CD4-positive, alpha-beta T cell (primary cell): ENCODE data around the gene HYDIN. TPM values are rescaled to one million over a fixed set of nuclear protein-coding genes. Genes with fewer than 3 reads are reported as not detected.

Experiments
- ATAC-seq: fragments of 200-7000 bp; cut with Tn5 transposase; one replicate; pipeline ENCODE4 v1.10.0; 2022; ENCODE audit warnings: mild to moderate bottlenecking; ENCODE audit not compliant: poor library complexity
- CTCF ChIA-PET: fragments of 350-600 bp; sonication (Branson Sonifier 250); formaldehyde crosslinking; loops from one replicate; lab custom pipeline; 2021; ENCODE audit warnings: antibody characterized with exemption, inconsistent platforms; lab: Charles Lee
- POLR2A ChIA-PET: fragments of 350-600 bp; sonication (Branson Sonifier 250); formaldehyde crosslinking; loops from one replicate; lab custom pipeline; 2021; ENCODE audit warnings: antibody characterized with exemption, inconsistent platforms; lab: Charles Lee
- DNase-seq, 14 experiments: peaks; one replicate each; pipeline ENCODE4 v3.0.0-alpha.2; 2013 to 2020; ENCODE audit warnings: mixed read lengths in 2 of 14
- H3K27ac ChIP-seq, 2 donors: one replicate each; pipeline versions ENCODE4 v1.5.1 to v1.7.0; 2013; ENCODE audit warnings: low read length in 2 of 2, low read depth in 1 of 2, mild to moderate bottlenecking in 1 of 2
- H3K27me3 ChIP-seq, 2 experiments: 1 replicate in 1 of 2; 2 replicates in 1 of 2; pipeline versions ENCODE4 v1.6.1 to v1.7.0; 2013; ENCODE audit warnings: low read length in 2 of 2, control low read depth in 1 of 2, mild to moderate bottlenecking in 1 of 2, moderate library complexity in 1 of 2; ENCODE audit not compliant: insufficient read depth in 2 of 2, control insufficient read depth in 1 of 2
- H3K36me3 ChIP-seq: one replicate; pipeline ENCODE4 v1.6.1; 2013; ENCODE audit warnings: low read length, control low read depth; ENCODE audit not compliant: insufficient read depth
- H3K4me1 ChIP-seq: one replicate; pipeline ENCODE4 v1.6.1; 2013; ENCODE audit warnings: low read length, control low read depth; ENCODE audit not compliant: insufficient read depth
- H3K4me3 ChIP-seq: one replicate; pipeline ENCODE4 v1.5.1; 2013; ENCODE audit warnings: mild to moderate bottlenecking, low read length, moderate library complexity
- H3K9me3 ChIP-seq, 2 experiments: 1 replicate in 1 of 2; 2 replicates in 1 of 2; pipeline versions ENCODE4 v1.6.1 to v1.7.0; 2013; ENCODE audit warnings: low read length in 2 of 2, mild to moderate bottlenecking in 2 of 2, control low read depth in 1 of 2, moderate library complexity in 1 of 2; ENCODE audit not compliant: control insufficient read depth in 1 of 2, insufficient read depth in 1 of 2
- H3K27ac Mint-ChIP-seq: one replicate; pipeline ENCODE4 v1.8.0; 2020; ENCODE audit warnings: mixed read lengths
- H3K27me3 Mint-ChIP-seq: one replicate; pipeline ENCODE4 v1.8.0; 2021; ENCODE audit warnings: mixed read lengths
- H3K36me3 Mint-ChIP-seq: one replicate; pipeline ENCODE4 v1.8.0; 2021; ENCODE audit warnings: low read depth, mixed read lengths
- H3K4me1 Mint-ChIP-seq: one replicate; pipeline ENCODE4 v1.8.0; 2021; ENCODE audit warnings: low read depth, mixed read lengths
- H3K4me3 Mint-ChIP-seq: one replicate; pipeline ENCODE4 v1.8.0; 2020; ENCODE audit warnings: mild to moderate bottlenecking, mixed read lengths
- H3K9me3 Mint-ChIP-seq: one replicate; pipeline ENCODE4 v1.8.0; 2020; ENCODE audit warnings: mixed read lengths
- intact Hi-C, 2 experiments: fragments of 100-400 bp; cut with DNase I in 1 of 2; cut with micrococcal nuclease in 1 of 2; formaldehyde crosslinking; loops; one replicate each; pipeline versions ENCODE4 v1.15.1 to v1.9.0; 2023 to 2025; cut with DNase I, micrococcal nuclease
- total RNA-seq, 174 experiments: library from RNA in 2 of 174; stranded (reverse) in 2 of 174; gene quantifications; one replicate each; pipeline ENCODE4 v1.2.3 and lab custom pipeline; 2021 to 2026
- TF ChIP-seq, protein P1 (sequence below): fragments of 200-600 bp; IDR thresholded peaks from one replicate; pipeline ENCODE4 v1.8.0; 2022; ENCODE audit warnings: antibody characterized with exemption, mild to moderate bottlenecking

Gene HYDIN
- total RNA-seq, 2 experiments from 2014 or later = not detected

DNA sequence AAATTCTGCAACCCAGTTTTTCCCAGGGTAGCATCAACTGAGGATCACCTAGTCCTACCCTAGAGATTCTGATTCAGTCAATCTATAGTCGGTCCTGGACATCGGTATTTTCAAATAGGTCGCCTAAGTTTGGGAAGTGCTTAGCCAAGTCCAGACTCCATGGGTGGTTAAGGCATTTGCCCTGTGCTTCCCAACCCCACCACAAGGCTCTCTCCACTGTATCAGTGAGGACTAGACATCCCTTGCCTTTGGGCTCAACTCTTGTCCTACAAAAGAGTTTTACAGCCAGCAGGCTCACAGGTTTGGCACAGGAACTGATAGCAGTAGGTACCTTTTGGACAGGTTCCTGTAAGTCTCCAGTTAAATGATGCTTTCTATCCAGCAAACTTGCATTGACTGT lies 13.8 kb downstream of the HYDIN start:
- intact Hi-C loops = no loop called here
- DNase-seq = no peak
- peaks cover 1% of the 10 kb centered on the region for H3K9me3 Mint-ChIP-seq
- ChIA-PET CTCF (no interaction called here), POLR2A (no interaction called here)
- Histone ChIP-seq H3K36me3 (no peaks in the 10 kb centered on the region), H3K27me3 (peaks cover 0 to 11% of the 10 kb centered on the region in 2 experiments), H3K4me3 (no peak overlapping the region), H3K27ac (no peak overlapping the region), H3K9me3 (peaks cover 0 to 9% of the 10 kb centered on the region in 2 experiments), H3K4me1 (no peaks in the 10 kb centered on the region)
- peaks cover 38% of the 10 kb centered on the region for H3K27me3 Mint-ChIP-seq
- TF ChIP-seq, protein P1, sequence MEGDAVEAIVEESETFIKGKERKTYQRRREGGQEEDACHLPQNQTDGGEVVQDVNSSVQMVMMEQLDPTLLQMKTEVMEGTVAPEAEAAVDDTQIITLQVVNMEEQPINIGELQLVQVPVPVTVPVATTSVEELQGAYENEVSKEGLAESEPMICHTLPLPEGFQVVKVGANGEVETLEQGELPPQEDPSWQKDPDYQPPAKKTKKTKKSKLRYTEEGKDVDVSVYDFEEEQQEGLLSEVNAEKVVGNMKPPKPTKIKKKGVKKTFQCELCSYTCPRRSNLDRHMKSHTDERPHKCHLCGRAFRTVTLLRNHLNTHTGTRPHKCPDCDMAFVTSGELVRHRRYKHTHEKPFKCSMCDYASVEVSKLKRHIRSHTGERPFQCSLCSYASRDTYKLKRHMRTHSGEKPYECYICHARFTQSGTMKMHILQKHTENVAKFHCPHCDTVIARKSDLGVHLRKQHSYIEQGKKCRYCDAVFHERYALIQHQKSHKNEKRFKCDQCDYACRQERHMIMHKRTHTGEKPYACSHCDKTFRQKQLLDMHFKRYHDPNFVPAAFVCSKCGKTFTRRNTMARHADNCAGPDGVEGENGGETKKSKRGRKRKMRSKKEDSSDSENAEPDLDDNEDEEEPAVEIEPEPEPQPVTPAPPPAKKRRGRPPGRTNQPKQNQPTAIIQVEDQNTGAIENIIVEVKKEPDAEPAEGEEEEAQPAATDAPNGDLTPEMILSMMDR = no peak
- no peak overlapping the region for H3K4me3 Mint-ChIP-seq
- no peak overlapping the region for H3K27ac Mint-ChIP-seq
- ATAC-seq = no peak
- H3K36me3 Mint-ChIP-seq = no peaks in the 10 kb centered on the region
- H3K4me1 Mint-ChIP-seq = no peaks in the 10 kb centered on the region

DNA sequence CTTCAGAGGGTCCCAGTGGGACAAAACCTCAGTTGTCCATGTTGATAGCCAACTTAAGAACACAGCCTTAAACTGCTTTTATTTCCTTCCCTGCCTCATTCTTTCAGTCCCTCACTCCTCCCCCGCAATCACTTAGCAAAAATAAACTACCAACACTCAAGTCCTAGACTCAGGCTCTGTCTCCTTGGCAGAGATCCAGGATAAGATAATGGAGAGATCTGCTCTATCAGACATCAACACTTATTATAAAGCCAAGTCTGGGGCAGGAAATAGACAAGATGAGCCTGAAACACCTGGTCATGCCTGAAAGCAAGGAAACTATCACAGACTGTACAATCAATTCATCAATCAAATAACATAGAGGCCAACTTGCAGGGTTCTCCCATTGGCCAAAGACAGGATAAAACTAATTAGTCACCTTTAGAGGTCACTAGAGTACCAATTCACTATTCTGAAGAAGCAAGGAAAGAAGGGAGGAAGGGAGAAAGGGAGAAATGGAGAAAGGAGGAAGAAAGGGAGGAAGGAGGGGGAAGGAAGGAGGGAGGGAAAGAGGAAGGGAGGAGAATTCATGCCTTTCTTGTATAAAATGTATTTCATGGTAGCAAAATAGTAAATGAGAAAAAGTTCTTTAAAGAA lies 15.7 kb downstream of the HYDIN start:
- H3K27ac ChIP-seq = no peak overlapping the region
- no peaks in the 10 kb centered on the region for H3K4me1 ChIP-seq
- TF ChIP-seq, protein P1 = no peak
- Mint-ChIP-seq H3K4me3 (no peak overlapping the region), H3K27ac (no peak overlapping the region), H3K36me3 (no peaks in the 10 kb centered on the region), H3K4me1 (no peaks in the 10 kb centered on the region), H3K9me3 (peaks cover 5% of the 10 kb centered on the region), H3K27me3 (peaks cover 45% of the 10 kb centered on the region)
- DNase-seq (peak in 2 of 14 experiments; percentile 1 to 6), ATAC-seq (no peak)
- no peak overlapping the region for H3K4me3 ChIP-seq
- intact Hi-C loops = loop anchor here in 1 of 2 experiments (2.0 kb wide), 1 partner anchor 96 kb away; no protein-coding TSS in a partner anchor
- H3K36me3 ChIP-seq = no peaks in the 10 kb centered on the region
- CTCF ChIA-PET = interaction anchor here (0.6 kb wide), 1 partner anchor 97 kb away, joined by 3 read pairs; no protein-coding TSS in a partner anchor
- H3K27me3 ChIP-seq = no peaks in the 10 kb centered on the region
- no peaks in the 10 kb centered on the region for H3K9me3 ChIP-seq
- POLR2A ChIA-PET = no interaction called here

DNA sequence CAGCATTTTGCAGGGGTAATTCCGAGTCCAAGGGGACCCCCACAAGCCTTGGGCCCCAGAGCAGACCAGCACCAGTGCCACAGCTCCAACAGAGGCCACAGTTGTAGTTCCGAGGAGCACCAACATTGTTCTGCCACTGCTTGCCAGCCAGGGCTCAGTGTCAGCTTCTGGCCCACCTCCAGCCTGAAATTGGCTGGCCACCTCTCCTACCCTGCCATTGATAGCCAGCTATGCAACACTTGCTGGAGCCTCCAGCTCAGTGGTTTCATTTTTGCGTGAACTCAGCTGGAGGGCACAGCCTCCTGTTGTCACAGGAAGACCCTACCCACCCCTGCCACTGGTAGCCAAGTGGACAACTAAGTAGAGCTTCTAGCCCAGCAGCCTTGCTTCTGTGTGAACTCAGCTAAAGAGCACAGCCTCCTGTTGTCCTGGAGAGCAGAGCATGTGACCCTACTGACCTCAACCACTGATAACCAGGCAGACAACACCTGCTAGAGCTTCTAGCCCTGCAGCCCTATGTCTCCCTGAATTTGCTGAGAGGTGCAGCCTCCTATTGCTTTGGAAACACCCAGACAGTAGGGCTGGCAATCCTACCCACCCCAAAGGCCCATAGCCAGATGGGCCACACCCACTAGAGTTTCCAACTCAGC lies 24.9 kb downstream of the HYDIN start:
- intact Hi-C loops = no loop called here
- Mint-ChIP-seq H3K9me3 (peaks cover 20% of the 10 kb centered on the region), H3K27ac (no peak overlapping the region), H3K27me3 (peaks cover 59% of the 10 kb centered on the region), H3K4me1 (no peaks in the 10 kb centered on the region), H3K36me3 (no peaks in the 10 kb centered on the region), H3K4me3 (no peak overlapping the region)
- no peak overlapping the region for H3K4me3 ChIP-seq
- H3K27ac ChIP-seq = no peak overlapping the region
- TF ChIP-seq, protein P1 = no peak
- CTCF ChIA-PET = no interaction called here
- POLR2A ChIA-PET = no interaction called here
- DNase-seq (no peak), ATAC-seq (no peak)
- H3K4me1 ChIP-seq = no peaks in the 10 kb centered on the region
- H3K36me3 ChIP-seq = no peaks in the 10 kb centered on the region
- peaks cover 13 to 17% of the 10 kb centered on the region in 2 experiments for H3K9me3 ChIP-seq
- H3K27me3 ChIP-seq = peaks cover 0 to 7% of the 10 kb centered on the region in 2 experiments
